GM18508 (cell line): ENCODE measurements around the gene LARGE1.
"Not testable (repeated sequence)": the region's sequence is repeated elsewhere in the genome, so short reads cannot be mapped to it uniquely, and the experiment has no call there.

Experiments
- ATAC-seq: cut with Tn5 transposase; IDR thresholded peaks from one replicate; pipeline ENCODE4 v1.9.1; 2021; ENCODE audit warnings: moderate number of reproducible peaks; ENCODE audit not compliant: insufficient read depth, unreplicated experiment

LARGE1 gene

DNA sequence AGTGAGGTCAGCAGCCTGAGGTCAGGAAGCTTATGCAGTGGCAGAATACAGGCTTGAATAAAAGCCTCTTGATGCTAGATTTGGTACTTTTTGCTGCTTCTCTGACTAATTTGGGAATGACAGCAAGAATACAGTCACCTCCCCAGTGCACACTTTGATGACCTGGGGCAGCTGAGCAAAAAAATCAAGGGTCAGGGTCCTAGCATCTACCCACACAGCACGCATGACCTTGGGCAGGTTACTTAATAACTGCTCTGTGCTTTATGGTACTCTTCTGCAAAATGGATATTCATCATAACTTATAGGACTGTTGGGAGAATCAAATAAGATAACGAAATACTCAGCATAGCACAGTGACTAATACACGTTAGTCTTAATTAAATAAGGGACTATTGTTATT, 518.0 kb downstream of the LARGE1 start:
- no peak for ATAC-seq

DNA sequence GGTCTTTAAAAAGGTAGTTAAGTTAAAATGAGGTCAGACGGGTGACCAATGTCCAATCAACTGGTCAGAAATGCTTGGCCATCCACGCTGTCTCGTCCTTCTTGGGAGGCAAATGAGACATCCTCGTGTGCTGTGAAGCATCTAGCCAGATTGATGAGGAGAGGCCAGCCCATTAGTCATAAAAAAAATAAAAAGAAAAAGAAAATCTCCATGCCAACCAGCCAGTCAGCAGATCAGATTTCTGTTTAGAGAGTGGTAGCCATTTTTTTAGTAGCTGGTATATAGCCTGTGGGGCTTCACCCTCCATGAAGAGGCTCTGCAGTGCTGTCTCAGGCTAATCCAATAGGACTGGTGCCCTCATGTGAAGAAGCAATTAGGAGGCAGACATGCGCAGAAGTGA, 519.0 kb downstream of the LARGE1 start:
- ATAC-seq: no peak

DNA sequence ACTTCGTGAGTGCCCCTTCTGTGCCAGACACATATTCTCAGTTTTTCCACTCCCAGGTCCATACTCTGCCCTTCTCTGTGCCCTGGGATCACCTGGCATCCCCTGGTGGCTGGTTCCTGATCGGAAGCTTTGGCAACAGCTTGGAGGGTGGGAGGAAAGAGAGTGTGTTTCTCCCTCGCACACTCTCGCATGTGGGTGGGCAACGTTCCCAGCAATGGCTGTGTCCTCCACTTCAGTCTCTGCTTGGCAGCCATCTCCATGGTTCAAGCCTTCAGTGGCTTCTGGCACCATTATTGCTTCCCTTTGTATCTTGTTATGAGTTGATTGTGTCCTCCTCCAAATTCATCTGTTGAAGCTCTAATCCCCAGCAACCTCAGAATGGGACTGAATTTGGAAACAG, 519.4 kb downstream of the LARGE1 start:
- ATAC-seq: no peak

DNA sequence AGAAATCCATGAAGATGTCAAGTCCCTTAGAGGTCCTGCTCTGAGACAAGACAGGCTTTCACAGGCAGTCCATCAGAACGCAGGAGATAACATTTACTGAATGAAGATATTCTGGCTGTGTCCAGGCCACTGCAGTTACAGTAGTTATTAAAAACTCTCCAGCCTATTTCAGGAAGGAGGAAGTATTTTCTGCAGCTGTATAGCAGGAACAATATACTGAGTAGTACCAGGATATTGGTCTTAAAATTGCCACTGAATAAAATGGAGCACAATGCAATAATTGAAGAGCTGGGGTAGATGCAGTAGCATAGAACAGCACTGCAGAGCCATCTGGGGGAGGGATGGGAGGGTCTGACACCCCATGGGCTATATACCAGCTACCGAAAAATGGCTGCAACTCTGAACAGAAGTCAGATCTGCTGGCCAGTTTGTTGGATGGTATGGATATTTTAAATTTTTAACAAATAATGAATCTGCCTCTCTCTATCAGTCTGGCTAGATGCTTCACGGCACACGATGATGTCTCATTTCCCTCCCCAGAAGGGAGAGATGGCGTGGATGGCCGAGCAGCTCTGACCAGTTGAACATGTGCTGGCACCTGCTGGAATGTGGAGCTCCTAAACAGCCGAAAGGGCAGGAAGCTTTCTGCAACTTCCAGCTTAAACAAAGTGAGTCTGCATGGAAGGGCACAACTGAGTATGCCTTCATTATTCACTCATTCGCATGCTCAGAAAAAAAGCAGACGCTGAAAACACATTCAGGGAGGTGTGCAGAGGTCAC, 520.0 kb downstream of the LARGE1 start:
- ATAC-seq: no peak

DNA sequence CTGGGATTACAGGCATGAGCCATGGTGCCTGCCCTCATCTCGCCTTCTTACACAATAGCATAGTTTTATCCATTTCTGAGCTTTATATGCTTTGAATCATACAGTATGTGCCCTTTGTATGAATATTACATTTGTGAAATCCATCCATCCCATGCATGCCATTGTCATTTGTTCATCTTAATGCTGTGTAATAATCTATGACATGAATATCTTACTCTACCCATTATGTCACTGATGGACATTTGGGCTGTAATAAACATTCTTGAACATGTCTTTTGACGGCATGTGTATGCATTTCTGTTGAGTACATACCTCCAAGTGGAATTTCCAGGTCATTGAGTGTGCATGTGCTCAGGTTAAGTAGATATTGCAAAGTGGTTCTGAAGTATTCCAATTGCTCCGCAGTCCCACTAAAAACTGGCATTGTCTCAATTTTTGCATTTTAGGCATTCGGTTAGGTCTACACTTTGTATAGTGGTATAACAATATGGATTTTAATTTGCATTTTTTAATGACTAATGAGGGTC, 522.8 kb downstream of the LARGE1 start:
- ATAC-seq: no peak

DNA sequence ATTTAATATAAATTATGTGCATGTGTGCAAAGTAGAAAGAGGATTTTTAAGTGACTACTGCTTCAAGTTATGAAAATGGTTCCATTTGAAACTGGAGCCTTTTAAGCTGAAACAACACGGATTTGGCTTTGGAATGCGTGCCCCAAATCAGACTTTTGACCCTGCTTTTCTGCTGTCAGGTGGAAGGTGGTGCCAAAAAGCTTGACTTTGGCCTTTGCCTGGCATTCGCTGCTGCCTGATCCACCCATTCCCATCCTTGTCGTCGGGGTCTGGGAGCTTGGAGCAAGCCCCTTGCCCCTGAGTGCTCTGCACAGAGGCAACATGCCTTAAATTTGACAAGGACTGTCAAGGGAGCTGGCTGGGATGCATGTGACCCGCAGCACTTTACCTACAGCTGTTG, 526.8 kb downstream of the LARGE1 start:
- no peak for ATAC-seq

DNA sequence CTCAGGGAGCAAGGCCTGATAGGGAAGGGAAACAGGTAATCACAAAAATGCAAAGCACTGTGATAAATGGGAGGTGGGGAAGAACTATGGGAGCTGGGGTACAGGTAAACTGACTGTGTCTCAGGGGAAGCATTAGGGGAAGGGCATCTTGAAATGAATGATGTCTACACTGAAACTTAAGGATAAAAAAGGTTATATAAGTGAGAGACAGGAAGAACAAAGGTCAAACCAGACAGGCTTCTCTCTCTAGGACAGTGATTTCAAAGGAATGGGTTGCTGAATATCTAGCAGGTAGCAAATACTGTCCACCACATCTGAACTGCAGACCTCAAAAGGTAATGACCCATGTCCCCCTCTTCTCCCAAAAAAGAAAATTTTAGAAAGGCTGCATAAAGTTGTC, 529.0 kb downstream of the LARGE1 start:
- no peak for ATAC-seq

DNA sequence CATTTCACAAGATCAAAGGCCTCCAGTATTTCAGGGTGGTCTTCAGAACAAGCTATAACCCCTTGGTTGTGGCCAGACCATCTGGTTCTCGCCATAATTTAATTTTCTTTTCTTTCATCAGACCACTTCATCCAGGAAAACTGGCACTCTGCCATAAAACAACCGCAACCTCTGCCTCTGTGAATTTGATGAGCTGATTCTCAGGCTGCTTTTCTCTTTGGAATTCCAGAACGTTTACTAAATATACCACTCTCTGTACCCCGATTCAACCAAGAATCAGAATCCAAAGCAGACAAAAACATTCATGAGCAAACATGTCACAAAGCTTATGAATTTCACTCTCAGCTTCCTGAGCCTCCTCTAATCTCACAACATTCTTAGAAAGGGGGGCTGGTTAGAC, 530.3 kb downstream of the LARGE1 start:
- ATAC-seq: no peak

DNA sequence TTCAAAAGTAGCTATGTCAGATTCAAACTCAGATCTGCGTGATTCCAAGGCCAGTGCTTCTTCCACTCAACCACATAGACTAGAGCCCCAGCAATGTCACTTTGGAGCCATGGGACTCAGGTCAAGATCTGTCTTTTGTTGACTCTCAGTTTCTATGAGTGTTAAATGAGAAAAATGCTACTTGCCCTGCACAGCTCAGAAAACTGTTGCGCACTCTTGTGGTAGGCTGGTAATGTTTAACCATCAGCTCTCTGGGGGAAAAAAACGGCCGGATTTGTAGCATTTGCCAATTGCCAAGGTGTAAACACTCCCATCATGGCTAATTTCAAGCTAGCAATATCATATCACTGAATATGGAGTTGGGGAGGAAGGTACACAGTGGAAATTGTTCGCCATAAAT, 534.0 kb downstream of the LARGE1 start:
- ATAC-seq: no peak

DNA sequence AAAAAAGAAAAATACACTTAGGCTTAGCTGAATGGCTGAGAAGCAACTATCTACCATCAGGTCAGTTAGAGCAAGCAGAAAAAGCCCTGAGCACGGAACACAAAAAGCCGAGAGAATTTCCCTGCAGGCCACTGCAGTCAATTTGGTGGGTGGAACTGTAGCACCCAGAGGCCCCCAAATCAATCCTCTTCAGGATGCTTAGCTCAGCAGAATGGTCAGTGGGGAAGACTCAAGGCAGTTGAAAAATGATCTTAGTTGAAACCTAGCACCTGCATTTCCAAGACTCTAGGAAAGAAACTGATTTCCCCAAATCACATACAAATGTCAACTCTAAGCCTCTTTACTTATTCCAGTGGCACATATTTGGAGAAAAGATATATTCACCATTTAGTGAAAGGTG, 534.7 kb downstream of the LARGE1 start:
- ATAC-seq: no peak

DNA sequence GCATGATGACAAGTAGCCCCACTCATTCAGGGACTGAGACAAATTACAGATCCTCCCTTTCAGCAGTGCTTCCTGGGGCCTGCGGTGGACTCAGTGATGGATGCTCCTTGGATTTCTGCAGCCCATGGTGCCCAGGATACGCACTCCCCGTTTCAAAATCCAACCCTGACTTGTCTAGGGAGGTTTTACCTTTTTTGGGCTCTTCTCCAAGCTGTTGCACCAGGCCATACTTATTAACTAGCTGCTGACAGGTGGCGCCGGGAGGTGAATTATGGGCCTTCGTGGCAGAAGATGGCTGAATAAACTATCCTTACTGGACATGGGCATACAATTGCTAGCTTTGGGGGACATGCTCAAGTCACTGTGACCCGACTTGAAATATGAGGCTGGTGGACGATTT, 537.8 kb downstream of the LARGE1 start:
- no peak for ATAC-seq

DNA sequence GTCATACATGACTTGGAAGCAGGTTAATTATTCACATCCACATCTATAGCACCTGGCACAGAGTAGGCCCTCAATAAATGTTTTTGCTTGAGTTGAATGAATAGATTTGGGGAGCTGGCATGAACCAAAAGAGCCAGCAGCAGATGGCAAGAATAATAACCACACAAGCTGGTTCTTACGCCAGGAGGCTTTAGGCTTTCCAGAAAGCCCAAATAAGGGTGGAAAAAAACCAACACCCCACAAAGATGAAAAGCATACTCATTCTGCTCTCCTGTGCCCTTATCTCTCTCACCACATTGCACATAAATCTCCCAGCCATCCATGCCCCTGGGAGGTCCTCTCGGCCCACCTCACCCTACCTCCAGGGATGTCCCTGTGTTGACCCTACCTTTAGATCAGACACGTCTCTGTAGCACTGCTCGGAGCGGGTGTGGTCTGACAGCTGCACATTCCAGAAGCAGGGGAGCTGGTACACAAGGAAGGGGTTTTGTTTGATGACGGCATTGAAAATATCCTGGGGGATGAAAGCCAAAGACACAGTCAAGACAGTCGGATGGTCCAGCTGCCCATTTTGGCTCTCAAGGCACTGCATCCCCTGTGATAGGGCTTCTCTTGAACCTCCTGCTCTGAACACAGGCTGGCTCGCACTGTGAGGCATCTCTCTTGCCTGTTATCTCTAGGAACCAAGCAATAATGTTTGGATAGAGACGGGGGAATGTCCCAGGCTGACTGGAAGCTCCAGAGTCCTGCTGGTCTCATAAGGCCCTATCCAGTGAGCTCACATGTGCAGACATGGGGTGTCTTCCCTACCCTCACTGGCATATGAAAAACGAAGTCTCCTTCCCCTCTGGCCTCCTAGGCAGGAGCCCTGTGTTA, 538.5 kb downstream of the LARGE1 start:
- no peak for ATAC-seq

DNA sequence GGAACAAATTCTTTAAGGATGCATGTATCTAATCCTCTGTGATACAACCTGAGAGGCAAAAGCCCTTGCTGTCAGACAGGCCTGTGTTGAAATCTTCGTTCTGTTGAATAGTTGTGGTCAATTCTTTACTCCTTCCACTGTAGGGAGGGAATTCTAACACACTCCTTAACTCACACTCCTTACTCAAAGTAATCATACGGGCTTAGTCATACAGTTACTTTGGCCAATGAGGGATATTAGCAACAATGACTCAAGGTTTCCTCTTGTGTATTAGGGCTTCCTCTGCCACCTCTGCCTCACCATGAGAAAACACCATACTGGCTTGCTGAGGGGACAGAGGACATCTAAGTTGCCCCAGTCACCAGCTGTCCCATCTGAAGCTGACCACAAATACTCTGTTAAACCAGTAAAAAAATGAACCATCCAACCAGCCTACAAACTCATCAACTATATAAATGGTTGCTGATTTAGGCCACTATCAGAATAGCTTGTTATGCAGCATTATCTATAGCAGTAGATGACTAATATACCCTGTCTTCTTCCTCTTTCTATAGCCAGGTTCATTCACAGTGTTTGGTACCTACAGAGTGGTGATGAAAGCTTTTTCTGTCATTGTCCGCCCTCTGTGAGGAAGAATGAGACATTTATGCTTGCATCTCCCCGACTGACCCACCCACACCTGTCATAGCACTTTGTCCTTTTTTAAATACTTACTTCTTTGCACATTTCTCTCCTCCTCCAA, 539.3 kb downstream of the LARGE1 start:
- no peak for ATAC-seq

DNA sequence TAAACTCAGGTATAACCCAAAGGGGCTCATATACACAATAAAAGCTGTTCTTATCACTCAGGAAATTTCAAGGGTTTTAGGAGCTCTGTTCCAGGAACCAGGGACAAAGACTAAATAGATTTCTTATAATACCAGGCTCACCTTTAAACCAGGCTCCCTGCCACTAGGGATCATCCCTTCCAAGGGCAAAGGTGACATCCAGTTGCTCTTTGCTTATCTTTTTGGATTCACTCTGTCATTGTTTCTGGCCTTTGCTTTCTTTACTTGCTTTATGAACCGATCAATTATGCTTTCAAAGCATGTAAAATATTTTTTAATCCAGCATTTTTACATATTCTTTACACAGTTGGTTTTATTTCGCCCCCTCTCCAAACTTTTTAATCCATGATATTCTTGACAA, 540.4 kb downstream of the LARGE1 start:
- ATAC-seq: no peak

DNA sequence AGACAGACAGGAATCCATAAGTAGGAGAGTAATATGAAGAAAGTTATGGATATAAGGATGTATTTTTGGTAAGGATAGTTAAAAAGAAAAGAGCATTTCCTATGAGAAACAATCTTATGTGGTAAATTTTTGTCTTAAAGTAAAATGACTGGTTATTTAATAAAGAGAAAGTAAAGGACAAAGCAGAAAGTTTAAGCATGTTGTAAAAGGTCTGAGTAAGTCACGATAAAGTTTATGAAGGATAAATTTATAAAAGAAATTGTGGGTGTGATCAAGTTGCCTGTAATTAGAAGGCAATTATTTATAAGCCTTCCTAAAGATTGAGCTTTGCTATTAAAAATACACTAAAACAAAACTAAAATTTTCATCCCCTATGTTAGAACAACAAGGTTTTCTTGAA, 547.4 kb downstream of the LARGE1 start:
- ATAC-seq: no peak

DNA sequence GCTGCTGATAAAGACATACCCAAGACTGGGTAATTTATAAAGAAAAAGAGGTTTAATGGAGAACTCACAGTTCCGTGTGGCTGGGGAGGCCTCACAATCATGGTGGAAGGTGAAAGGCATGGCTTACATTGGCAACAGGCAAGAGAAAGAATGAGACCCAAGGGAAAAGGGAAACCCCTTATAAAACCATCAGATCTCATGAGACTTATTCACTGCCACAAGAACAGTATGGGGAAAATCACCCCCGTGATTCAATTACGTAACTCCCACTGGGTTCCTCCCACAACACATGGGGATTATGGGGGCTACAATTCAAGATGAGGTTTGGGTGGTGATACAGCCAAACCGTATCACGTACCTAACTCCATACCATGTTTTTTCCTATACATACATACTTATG, 557.0 kb downstream of the LARGE1 start:
- not testable (repeated sequence) for ATAC-seq

DNA sequence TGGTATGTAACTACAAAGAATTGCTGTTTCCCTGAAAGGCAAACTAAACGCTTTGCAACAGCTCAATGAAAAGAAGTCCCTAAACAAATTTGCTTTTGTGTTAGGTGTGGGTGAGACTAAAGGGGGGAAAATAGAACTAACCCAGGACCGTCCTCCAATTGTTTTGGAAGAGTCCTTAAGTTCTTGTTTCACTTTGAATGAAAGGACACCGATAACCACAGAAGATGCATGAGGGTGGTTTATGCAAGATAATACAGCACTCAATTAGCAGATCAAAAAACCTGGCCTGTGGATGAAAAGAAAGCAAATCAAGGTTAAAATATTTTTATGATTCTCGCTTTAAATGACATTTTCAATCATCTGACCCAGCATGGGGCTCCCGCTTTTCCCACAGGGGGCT, 557.6 kb downstream of the LARGE1 start:
- no peak for ATAC-seq

DNA sequence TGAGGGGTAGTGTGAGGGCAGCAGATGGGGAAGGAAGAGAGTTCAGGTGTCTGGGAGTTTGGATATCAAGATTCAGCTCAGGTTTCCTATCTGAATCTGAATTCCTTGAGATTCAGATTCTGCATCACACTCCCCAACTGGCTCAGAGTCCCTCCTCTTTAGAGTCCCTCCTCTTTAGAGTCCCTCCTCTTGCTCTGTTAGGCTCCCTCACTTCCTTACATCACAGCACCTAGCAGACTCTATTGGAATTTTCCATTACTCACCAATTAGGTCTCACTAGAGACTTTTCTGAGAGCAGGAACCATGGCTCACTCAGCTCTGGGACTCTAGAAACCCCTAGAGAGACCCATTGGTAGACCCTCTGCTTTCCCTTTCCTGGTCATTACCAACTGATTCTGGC, 558.7 kb downstream of the LARGE1 start:
- ATAC-seq: no peak

DNA sequence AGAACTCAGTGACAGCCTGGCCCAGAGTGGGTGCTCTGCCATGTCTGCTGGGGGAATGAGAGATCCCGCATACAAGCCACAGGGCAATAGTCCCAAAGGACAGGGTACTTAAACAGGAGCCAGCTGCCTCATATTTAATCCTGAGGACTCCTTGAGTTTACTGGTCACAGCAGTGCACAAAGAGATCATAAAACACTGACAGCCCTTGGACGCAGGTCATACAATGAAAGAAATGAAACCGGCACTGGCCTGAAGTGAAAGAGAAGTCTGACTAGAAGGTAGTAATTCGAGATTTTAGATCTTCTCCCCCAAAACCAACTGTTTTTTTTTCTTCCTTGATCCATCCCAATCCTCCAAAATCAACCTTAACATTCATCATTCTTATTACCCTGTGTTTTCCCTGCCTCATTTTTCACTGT, 562.3 kb downstream of the LARGE1 start:
- no peak for ATAC-seq

DNA sequence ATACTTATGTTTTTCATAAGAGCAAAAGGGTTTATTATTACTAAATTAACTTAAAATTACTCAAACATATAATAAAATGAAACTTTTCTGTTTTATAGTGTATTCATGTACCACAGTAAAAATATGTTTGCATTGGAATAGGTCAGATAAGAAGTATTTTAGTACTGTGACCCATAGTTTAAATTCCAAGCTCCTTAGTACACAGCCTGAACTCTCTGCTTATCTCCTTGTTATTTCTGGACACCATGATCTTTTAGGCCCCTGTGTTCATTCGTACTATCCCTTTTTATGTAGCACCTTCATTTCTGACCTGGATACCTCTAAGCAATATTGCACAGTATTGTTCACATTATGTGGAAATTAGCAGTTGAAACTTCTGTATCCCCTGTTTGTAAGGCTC, 565.3 kb downstream of the LARGE1 start:
- no peak for ATAC-seq

DNA sequence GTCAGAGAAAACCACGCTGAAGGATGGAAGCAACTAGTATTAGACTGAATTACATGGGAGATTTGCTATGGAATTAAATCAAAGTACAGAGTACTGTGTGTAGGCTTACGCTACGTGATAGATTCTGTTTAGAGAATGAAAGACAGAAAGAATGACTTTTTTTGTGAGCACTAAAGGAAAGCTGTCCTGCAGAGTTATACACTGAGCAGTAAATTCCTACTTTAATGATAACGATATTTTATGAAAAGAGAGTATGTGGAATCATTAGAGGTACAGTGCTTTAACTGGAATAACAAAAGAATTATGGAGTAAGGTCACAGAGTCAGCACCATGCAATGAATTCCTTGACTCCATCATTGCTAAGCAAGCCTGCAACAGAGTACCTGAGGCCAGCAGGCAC, 566.8 kb downstream of the LARGE1 start:
- no peak for ATAC-seq
